ENCODE results near the gene LSM5.
"Not testable (repeated sequence)": the region's sequence is repeated elsewhere in the genome, so short reads cannot be mapped to it uniquely, and the experiment has no call there.

LSM5 gene

GRCh38 chr7:32522746-32523530 is 32.8 kb upstream of the LSM5 start:
- TF ChIP-seq JUND (IDR thresholded peaks at IDR 0.05; ENCODE audit: low read depth), result no peak
- in situ Hi-C loops (cut with HindIII; ENCODE audit: low pct_unique_long_range_greater_than_20kb, low sequenced_read_pairs), result no loop called here
- no peak for DNase-seq (ENCODE audit: low read depth in 1 of 2, low spot score in 1 of 2)

GRCh38 chr7:32519763-32520162 is 29.6 kb upstream of the LSM5 start:
- no peak for TF ChIP-seq JUND (IDR thresholded peaks at IDR 0.05; ENCODE audit: low read depth)
- no peak for DNase-seq (ENCODE audit: low read depth in 1 of 2, low spot score in 1 of 2)
- in situ Hi-C loops (cut with HindIII; ENCODE audit: low pct_unique_long_range_greater_than_20kb, low sequenced_read_pairs), result no loop called here

GRCh38 chr7:32518534-32519140 is 28.5 kb upstream of the LSM5 start:
- no peak for TF ChIP-seq JUND (IDR thresholded peaks at IDR 0.05; ENCODE audit: low read depth)
- peak in 1 of 2 experiments; percentile 61 for DNase-seq (ENCODE audit: low read depth in 1 of 2, low spot score in 1 of 2)
- in situ Hi-C loops (cut with HindIII; ENCODE audit: low pct_unique_long_range_greater_than_20kb, low sequenced_read_pairs), result no loop called here

GRCh38 chr7:32516551-32517100 is 26.4 kb upstream of the LSM5 start:
- no peak for DNase-seq (ENCODE audit: low read depth in 1 of 2, low spot score in 1 of 2)
- in situ Hi-C loops (cut with HindIII; ENCODE audit: low pct_unique_long_range_greater_than_20kb, low sequenced_read_pairs), result no loop called here
- TF ChIP-seq JUND (IDR thresholded peaks at IDR 0.05; ENCODE audit: low read depth), result no peak

GRCh38 chr7:32515890-32516550 is 25.8 kb upstream of the LSM5 start:
- TF ChIP-seq JUND (IDR thresholded peaks at IDR 0.05; ENCODE audit: low read depth), result no peak
- DNase-seq (ENCODE audit: low read depth in 1 of 2, low spot score in 1 of 2), result no peak
- in situ Hi-C loops (cut with HindIII; ENCODE audit: low pct_unique_long_range_greater_than_20kb, low sequenced_read_pairs), result no loop called here

- in situ Hi-C loops (cut with HindIII; ENCODE audit: low pct_unique_long_range_greater_than_20kb, low sequenced_read_pairs), result no loop called here
- TF ChIP-seq JUND (IDR thresholded peaks at IDR 0.05; ENCODE audit: low read depth), result no peak
- DNase-seq (ENCODE audit: low read depth in 1 of 2, low spot score in 1 of 2), result no peak
Measured at GRCh38 chr7:32513210-32513609, 23.0 kb upstream of the LSM5 start.

GRCh38 chr7:32511791-32512190 is 21.6 kb upstream of the LSM5 start:
- no peak for DNase-seq (ENCODE audit: low read depth in 1 of 2, low spot score in 1 of 2)
- in situ Hi-C loops (cut with HindIII; ENCODE audit: low pct_unique_long_range_greater_than_20kb, low sequenced_read_pairs), result no loop called here
- TF ChIP-seq JUND (IDR thresholded peaks at IDR 0.05; ENCODE audit: low read depth), result no peak

GRCh38 chr7:32507414-32507813 is 17.2 kb upstream of the LSM5 start:
- DNase-seq (ENCODE audit: low read depth in 1 of 2, low spot score in 1 of 2), result no peak
- in situ Hi-C loops (cut with HindIII; ENCODE audit: low pct_unique_long_range_greater_than_20kb, low sequenced_read_pairs), result no loop called here

GRCh38 chr7:32506266-32507054 is 16.3 kb upstream of the LSM5 start:
- in situ Hi-C loops (cut with HindIII; ENCODE audit: low pct_unique_long_range_greater_than_20kb, low sequenced_read_pairs), result no loop called here
- no peak for TF ChIP-seq JUND (IDR thresholded peaks at IDR 0.05; ENCODE audit: low read depth)
- no peak for DNase-seq (ENCODE audit: low read depth in 1 of 2, low spot score in 1 of 2)

More at GRCh38 chr7:32507414-32507813, 17.2 kb upstream of the LSM5 start:
- no peak for TF ChIP-seq JUND (IDR thresholded peaks at IDR 0.05; ENCODE audit: low read depth)

- no peak for TF ChIP-seq JUND (IDR thresholded peaks at IDR 0.05; ENCODE audit: low read depth)
- in situ Hi-C loops (cut with HindIII; ENCODE audit: low pct_unique_long_range_greater_than_20kb, low sequenced_read_pairs), result no loop called here
- DNase-seq (ENCODE audit: low read depth in 1 of 2, low spot score in 1 of 2), result no peak
Measured at GRCh38 chr7:32502728-32503127, 12.5 kb upstream of the LSM5 start.

GRCh38 chr7:32501522-32501921 is 11.3 kb upstream of the LSM5 start:
- no peak for TF ChIP-seq JUND (IDR thresholded peaks at IDR 0.05; ENCODE audit: low read depth)
- no peak for DNase-seq (ENCODE audit: low read depth in 1 of 2, low spot score in 1 of 2)
- in situ Hi-C loops (cut with HindIII; ENCODE audit: low pct_unique_long_range_greater_than_20kb, low sequenced_read_pairs), result no loop called here

- no peak for TF ChIP-seq JUND (IDR thresholded peaks at IDR 0.05; ENCODE audit: low read depth)
- in situ Hi-C loops (cut with HindIII; ENCODE audit: low pct_unique_long_range_greater_than_20kb, low sequenced_read_pairs), result no loop called here
- DNase-seq (ENCODE audit: low read depth in 1 of 2, low spot score in 1 of 2), result no peak
Measured at GRCh38 chr7:32500922-32501341, 10.8 kb upstream of the LSM5 start.

- DNase-seq (ENCODE audit: low read depth in 1 of 2, low spot score in 1 of 2); in situ Hi-C loops (cut with HindIII; ENCODE audit: low pct_unique_long_range_greater_than_20kb, low sequenced_read_pairs): not testable (repeated sequence)
Measured at GRCh38 chr7:32500216-32500615, 10.0 kb upstream of the LSM5 start.

- in situ Hi-C loops (cut with HindIII; ENCODE audit: low pct_unique_long_range_greater_than_20kb, low sequenced_read_pairs), result not testable (repeated sequence)
Measured at GRCh38 chr7:32499755-32500154, 9.6 kb upstream of the LSM5 start.

More at GRCh38 chr7:32499755-32500154, 9.6 kb upstream of the LSM5 start:
- not testable (repeated sequence) for DNase-seq (ENCODE audit: low read depth in 1 of 2, low spot score in 1 of 2)

Data from T47D (cell line).